ENCODE results near the gene RAB7B. TPM values are rescaled to one million over a fixed set of nuclear protein-coding genes. Genes with fewer than 3 reads are reported as not detected.

Gene RAB7B
- total and polyA plus RNA-seq, 9 of the 15 experiments (the other 6 are each of a cell fraction or from before 2014, with no cell fraction given) = 0.03 to 0.29 (median 0.07) TPM; not detected in 4

- no TSS peak for BruUV-seq (replicated peaks)
- 4% methylated on average over 14 of the region's 14 CpGs for WGBS (ENCODE audit: insufficient coverage, low coverage, missing lambda C conversion rate)
- H3K79me2 ChIP-seq (ENCODE audit: control insufficient read depth, insufficient read depth, low read length) = no peaks in the 10 kb centered on the region
- peaks cover 18% of the 10 kb centered on the region; the same call in 1 of the 2 replicates for H4K20me1 ChIP-seq (replicated peaks; ENCODE audit: control insufficient read depth, insufficient read depth, low read length)
- no peak overlapping the region for H3K9ac ChIP-seq (ENCODE audit: insufficient read depth in 1 of 2, low read depth in 2 of 2, low read length in 2 of 2)
- peak; percentile 97 for ATAC-seq
- no peaks in the 10 kb centered on the region for H3K9me1 ChIP-seq (ENCODE audit: control insufficient read depth, insufficient read depth, low read length)
- H3K4me1 ChIP-seq (replicated peaks in 1 of 2; ENCODE audit: control insufficient read depth in 2 of 2, insufficient read depth in 2 of 2, low read length in 2 of 2) = no peaks in the 10 kb centered on the region; a peak in 1 of 5 replicates
- no peak overlapping the region for H3K4me3 ChIP-seq
- in situ Hi-C loops (cut with MboI) = loop anchor here (5.0 kb wide), 2 partner anchors 118 to 187 kb away; no protein-coding TSS in a partner anchor
- peak overlapping the region; percentile 35; the same call in 1 of the 2 replicates for H2AFZ ChIP-seq (ENCODE audit: low read depth, low read length)
- H3K36me3 ChIP-seq (ENCODE audit: control insufficient read depth, insufficient read depth, low read length) = no peaks in the 10 kb centered on the region
- ChIA-PET CTCF (ENCODE audit: low intra/inter-chr PET ratio) (interaction anchor here (0.6 to 2.0 kb wide), 3 partner anchors 112 to 125 kb away, joined by 4 to 39 read pairs (median 5); no protein-coding TSS in a partner anchor), POLR2A (interaction anchor here (0.6 to 1.2 kb wide), 7 partner anchors 23 to 352 kb away, joined by 3 to 5 read pairs (median 3); partner anchors contain the start of gene ELK4)
- intact Hi-C loops (cut with micrococcal nuclease) = loop anchor here (1.0 kb wide), 1 partner anchor 122 kb away; no protein-coding TSS in a partner anchor
- peaks cover 8 to 44% of the 10 kb centered on the region in 2 experiments; a peak in 4 of 5 replicates for H3K27me3 ChIP-seq (ENCODE audit: control insufficient read depth in 2 of 2, insufficient read depth in 2 of 2, low read length in 2 of 2)
- no peak overlapping the region for H3K27ac ChIP-seq (ENCODE audit: extremely low read depth, low read depth, low read length)
- H3K9me3 ChIP-seq (replicated peaks; ENCODE audit: control insufficient read depth, insufficient read depth, low read depth, low read length) = no peaks in the 10 kb centered on the region
- DNase-seq (ENCODE audit: extremely low read depth in 1 of 4, low spot score in 3 of 4) = peak; percentile 62 to 72 (median 70)
- FAIRE-seq = no peak
- H3K4me2 ChIP-seq (ENCODE audit: insufficient read depth, low read length) = peak overlapping the region; percentile 5; the same call in 1 of the 2 replicates
- TF ChIP-seq PCBP1 (IDR thresholded peaks at IDR 0.05; ENCODE audit: low read depth, low read length, poor library complexity, severe bottlenecking) = no peak
- no peak for TF ChIP-seq SPI1 (IDR thresholded peaks at IDR 0.05; ENCODE audit: borderline replicate concordance, low read depth, low read length)
- no peak for TF ChIP-seq CHD1 (IDR thresholded peaks at IDR 0.05; ENCODE audit: low read length)
- TF ChIP-seq, protein P1, sequence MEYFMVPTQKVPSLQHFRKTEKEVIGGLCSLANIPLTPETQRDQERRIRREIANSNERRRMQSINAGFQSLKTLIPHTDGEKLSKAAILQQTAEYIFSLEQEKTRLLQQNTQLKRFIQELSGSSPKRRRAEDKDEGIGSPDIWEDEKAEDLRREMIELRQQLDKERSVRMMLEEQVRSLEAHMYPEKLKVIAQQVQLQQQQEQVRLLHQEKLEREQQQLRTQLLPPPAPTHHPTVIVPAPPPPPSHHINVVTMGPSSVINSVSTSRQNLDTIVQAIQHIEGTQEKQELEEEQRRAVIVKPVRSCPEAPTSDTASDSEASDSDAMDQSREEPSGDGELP (CRISPR knock-in tag; IDR thresholded peaks at IDR 0.05; ENCODE audit: borderline replicate concordance) = peak; percentile 33; the same call in 1 of the 2 replicates
- TF ChIP-seq, protein P2, sequence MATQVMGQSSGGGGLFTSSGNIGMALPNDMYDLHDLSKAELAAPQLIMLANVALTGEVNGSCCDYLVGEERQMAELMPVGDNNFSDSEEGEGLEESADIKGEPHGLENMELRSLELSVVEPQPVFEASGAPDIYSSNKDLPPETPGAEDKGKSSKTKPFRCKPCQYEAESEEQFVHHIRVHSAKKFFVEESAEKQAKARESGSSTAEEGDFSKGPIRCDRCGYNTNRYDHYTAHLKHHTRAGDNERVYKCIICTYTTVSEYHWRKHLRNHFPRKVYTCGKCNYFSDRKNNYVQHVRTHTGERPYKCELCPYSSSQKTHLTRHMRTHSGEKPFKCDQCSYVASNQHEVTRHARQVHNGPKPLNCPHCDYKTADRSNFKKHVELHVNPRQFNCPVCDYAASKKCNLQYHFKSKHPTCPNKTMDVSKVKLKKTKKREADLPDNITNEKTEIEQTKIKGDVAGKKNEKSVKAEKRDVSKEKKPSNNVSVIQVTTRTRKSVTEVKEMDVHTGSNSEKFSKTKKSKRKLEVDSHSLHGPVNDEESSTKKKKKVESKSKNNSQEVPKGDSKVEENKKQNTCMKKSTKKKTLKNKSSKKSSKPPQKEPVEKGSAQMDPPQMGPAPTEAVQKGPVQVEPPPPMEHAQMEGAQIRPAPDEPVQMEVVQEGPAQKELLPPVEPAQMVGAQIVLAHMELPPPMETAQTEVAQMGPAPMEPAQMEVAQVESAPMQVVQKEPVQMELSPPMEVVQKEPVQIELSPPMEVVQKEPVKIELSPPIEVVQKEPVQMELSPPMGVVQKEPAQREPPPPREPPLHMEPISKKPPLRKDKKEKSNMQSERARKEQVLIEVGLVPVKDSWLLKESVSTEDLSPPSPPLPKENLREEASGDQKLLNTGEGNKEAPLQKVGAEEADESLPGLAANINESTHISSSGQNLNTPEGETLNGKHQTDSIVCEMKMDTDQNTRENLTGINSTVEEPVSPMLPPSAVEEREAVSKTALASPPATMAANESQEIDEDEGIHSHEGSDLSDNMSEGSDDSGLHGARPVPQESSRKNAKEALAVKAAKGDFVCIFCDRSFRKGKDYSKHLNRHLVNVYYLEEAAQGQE (IDR thresholded peaks at IDR 0.05; ENCODE audit: borderline replicate concordance) = peak; percentile 70
- TF ChIP-seq, protein P2 (CRISPR knock-in tag; IDR thresholded peaks at IDR 0.05; ENCODE audit: low read depth) = no peak
- TF ChIP-seq SMARCA4 (IDR thresholded peaks at IDR 0.05) = no peak
- peak; percentile 72; the same call in 1 of the 2 replicates for TF ChIP-seq ZNF263 (CRISPR knock-in tag; IDR thresholded peaks at IDR 0.05; ENCODE audit: borderline replicate concordance)
- no peak for TF ChIP-seq ZNF224 (CRISPR knock-in tag; IDR thresholded peaks at IDR 0.05)
- 0 out of 2 replicates have a peak, but pooled peaks have one; percentile 11 for TF ChIP-seq HCFC1 (IDR thresholded peaks at IDR 0.05; ENCODE audit: low read depth, low read length)
- 0 out of 2 replicates have a peak, but pooled peaks have one; percentile 22 for TF ChIP-seq ATF7 (IDR thresholded peaks at IDR 0.05)
Measured at GRCh38 chr1:205983925-205984725, 19.1 kb downstream of the RAB7B start.
